H9 (cell line): Measurements from ENCODE around the gene GABARAPL2. TPM values are rescaled to one million over a fixed set of nuclear protein-coding genes. Genes with fewer than 3 reads are reported as not detected.

ENCODE experiments used
- DNase-seq: peaks from one replicate; pipeline ENCODE4 v3.0.0-alpha.2; 2017
- H2AFZ ChIP-seq: one replicate; pipeline ENCODE4 v1.6.1; 2013; ENCODE audit warnings: mild to moderate bottlenecking, low read length, control low read depth, moderate library complexity
- H2AK5ac ChIP-seq: 2 replicates; pipeline ENCODE4 v1.6.1; 2013; ENCODE audit warnings: low read length, control low read depth, mixed read lengths; ENCODE audit not compliant: insufficient read length
- H2BK120ac ChIP-seq: one replicate; pipeline ENCODE4 v1.6.1; 2013; ENCODE audit warnings: low read depth, mild to moderate bottlenecking, low read length, control low read depth, inconsistent platforms; ENCODE audit not compliant: poor library complexity, severe bottlenecking
- H2BK12ac ChIP-seq: 2 replicates; pipeline ENCODE4 v1.6.1; 2013; ENCODE audit warnings: low read length, control low read depth, mixed read lengths, low read depth; ENCODE audit not compliant: insufficient read length
- H2BK15ac ChIP-seq: 2 replicates; pipeline ENCODE4 v1.6.1; 2013; ENCODE audit warnings: low read depth, low read length, control low read depth
- H2BK20ac ChIP-seq: one replicate; pipeline ENCODE4 v1.6.1; 2013; ENCODE audit warnings: low read depth, mild to moderate bottlenecking, low read length, control low read depth, inconsistent platforms; ENCODE audit not compliant: poor library complexity, severe bottlenecking
- H2BK5ac ChIP-seq: 2 replicates; pipeline ENCODE4 v1.6.1; 2013; ENCODE audit warnings: low read length, control low read depth, mixed read lengths; ENCODE audit not compliant: insufficient read length
- H3K14ac ChIP-seq: 2 replicates; pipeline ENCODE4 v1.6.1; 2013; ENCODE audit warnings: low read length, control low read depth; ENCODE audit not compliant: insufficient read depth
- H3K18ac ChIP-seq: 2 replicates; pipeline ENCODE4 v1.6.1; 2013; ENCODE audit warnings: low read depth, mild to moderate bottlenecking, mixed read lengths, low read length, control low read depth; ENCODE audit not compliant: insufficient read length
- H3K23ac ChIP-seq: 2 replicates; pipeline ENCODE4 v1.6.1; 2013; ENCODE audit warnings: low read length, control low read depth, mixed read lengths, low read depth; ENCODE audit not compliant: insufficient read length
- H3K23me2 ChIP-seq: 2 replicates; pipeline ENCODE4 v1.6.1; 2013; ENCODE audit warnings: low read depth, mild to moderate bottlenecking, mixed read lengths, low read length, control low read depth; ENCODE audit not compliant: insufficient read length, poor library complexity, severe bottlenecking
- H3K27ac ChIP-seq: 2 replicates; pipeline ENCODE4 v1.5.1; 2013; ENCODE audit warnings: low read length, control low read depth, mixed read lengths, low read depth; ENCODE audit not compliant: insufficient read length
- H3K27me3 ChIP-seq: 2 replicates; pipeline ENCODE4 v1.6.1; 2013; ENCODE audit warnings: low read length, control low read depth, inconsistent platforms; ENCODE audit not compliant: insufficient read depth
- H3K4ac ChIP-seq: 2 replicates; pipeline ENCODE4 v1.6.1; 2013; ENCODE audit warnings: low read depth, mild to moderate bottlenecking, control low read depth, inconsistent platforms, low read length, moderate library complexity
- H3K4me1 ChIP-seq: 2 replicates; pipeline ENCODE4 v1.6.1; 2013; ENCODE audit warnings: low read length, control low read depth, inconsistent platforms; ENCODE audit not compliant: insufficient read depth
- H3K4me2 ChIP-seq: 2 replicates; pipeline ENCODE4 v1.6.1; 2013; ENCODE audit warnings: low read length, control low read depth, mixed read lengths; ENCODE audit not compliant: insufficient read length, insufficient read depth
- H3K56ac ChIP-seq: 2 replicates; pipeline ENCODE4 v1.6.1; 2013; ENCODE audit warnings: low read depth, mild to moderate bottlenecking, mixed read lengths, low read length, control low read depth; ENCODE audit not compliant: insufficient read length
- H3K79me1 ChIP-seq: 2 replicates; pipeline ENCODE4 v1.6.1; 2013; ENCODE audit warnings: low read depth, mild to moderate bottlenecking, moderate library complexity, low read length, control low read depth, inconsistent platforms; ENCODE audit not compliant: insufficient read depth, poor library complexity, severe bottlenecking
- H3K79me2 ChIP-seq: 2 replicates; pipeline ENCODE4 v1.6.1; 2013; ENCODE audit warnings: low read length, control low read depth, inconsistent platforms; ENCODE audit not compliant: insufficient read depth
- H3K9ac ChIP-seq: 2 replicates; pipeline ENCODE4 v1.6.1; 2013; ENCODE audit warnings: low read length, control low read depth, mixed read lengths; ENCODE audit not compliant: insufficient read length; ENCODE audit errors: extremely low read depth
- H3K9me3 ChIP-seq: one replicate; pipeline ENCODE4 v1.6.1; 2013; ENCODE audit warnings: low read depth, low read length, inconsistent platforms; ENCODE audit not compliant: control insufficient read depth
- H3T11ph ChIP-seq: one replicate; pipeline ENCODE4 v1.6.1; 2013; ENCODE audit warnings: mild to moderate bottlenecking, low read length, control low read depth, inconsistent platforms
- H4K20me1 ChIP-seq: one replicate; pipeline ENCODE4 v1.6.1; 2013; ENCODE audit not compliant: control insufficient read depth, insufficient read length, insufficient read depth
- H4K5ac ChIP-seq: 2 replicates; pipeline ENCODE4 v1.6.1; 2013; ENCODE audit warnings: low read depth, mild to moderate bottlenecking, mixed read lengths, low read length, control low read depth; ENCODE audit not compliant: insufficient read length
- H4K8ac ChIP-seq: replicated peaks from 2 replicates; pipeline ENCODE4 v1.6.1; 2013; ENCODE audit warnings: low read length, control low read depth, mixed read lengths, low read depth; ENCODE audit not compliant: insufficient read length
- H4K91ac ChIP-seq: 2 replicates; pipeline ENCODE4 v1.6.1; 2013; ENCODE audit warnings: low read depth, mild to moderate bottlenecking, moderate library complexity, mixed read lengths, low read length, control low read depth; ENCODE audit not compliant: insufficient read length
- H3K27ac Mint-ChIP-seq, 3 experiments: 2 replicates in 2 of 3; 3 replicates in 1 of 3; pipeline ENCODE4 v1.8.0; 2020 to 2021; ENCODE audit warnings: mixed read lengths in 3 of 3, mild to moderate bottlenecking in 1 of 3, moderate library complexity in 1 of 3
- H3K27me3 Mint-ChIP-seq: 2 replicates; pipeline ENCODE4 v1.8.0; 2021; ENCODE audit warnings: low read depth, mild to moderate bottlenecking, moderate library complexity, mixed read lengths
- H3K36me3 Mint-ChIP-seq, 3 experiments: 2 replicates in 2 of 3; 3 replicates in 1 of 3; pipeline ENCODE4 v1.8.0; 2020 to 2021; ENCODE audit warnings: low read depth in 3 of 3, mixed read lengths in 3 of 3; ENCODE audit not compliant: insufficient read depth in 1 of 3
- H3K4me1 Mint-ChIP-seq, 2 experiments: 2 replicates each; pipeline ENCODE4 v1.8.0; 2020; ENCODE audit warnings: mixed read lengths in 2 of 2
- H3K4me3 Mint-ChIP-seq, 2 experiments: 2 replicates in 1 of 2; 3 replicates in 1 of 2; pipeline ENCODE4 v1.8.0; 2020 to 2021; ENCODE audit warnings: mild to moderate bottlenecking in 2 of 2, mixed read lengths in 2 of 2, moderate library complexity in 1 of 2
- H3K9me3 Mint-ChIP-seq, 2 experiments: 2 replicates in 1 of 2; 3 replicates in 1 of 2; pipeline ENCODE4 v1.8.0; 2020; ENCODE audit warnings: mild to moderate bottlenecking in 2 of 2, mixed read lengths in 2 of 2, moderate library complexity in 1 of 2
- CTCF ChIP-seq: fragments of 200-600 bp; sonication (generic); conservative IDR thresholded peaks from 3 replicates; pipeline ENCODE4 v1.8.0; 2021; ENCODE audit warnings: antibody characterized with exemption, mild to moderate bottlenecking
- WGBS: extraction: QIAGEN DNeasy Blood & Tissue Kit; methylation state at CpG from one replicate; pipeline ENCODE4 v1.1.7; 2013; ENCODE audit warnings: missing lambda C conversion rate, low lambda C conversion rate, mixed read lengths; ENCODE audit not compliant: insufficient read length; ENCODE audit errors: extremely low coverage; 5-methylcytosine and 5-hydroxymethylcytosine counted together
- total RNA-seq: library from RNA; stranded (reverse); gene quantifications from 2 replicates; pipeline ENCODE4 v1.2.1, GENCODE V29; 2021

GABARAPL2 gene
- total RNA-seq, 1 experiment from 2014 or later = 62.6 TPM

- no peak overlapping the region for H3K27ac Mint-ChIP-seq
- H3K27ac ChIP-seq = no peak overlapping the region
Observed at GRCh38 chr16:75566758-75567255, 628 bp downstream of the GABARAPL2 start.

More at GRCh38 chr16:75566758-75567255, 628 bp downstream of the GABARAPL2 start:
- Histone ChIP-seq H3K27me3 (no peaks in the 10 kb centered on the region), H2BK15ac (no peak overlapping the region), H3K9me3 (no peaks in the 10 kb centered on the region), H4K8ac (no peak overlapping the region), H3K79me1 (no peaks in the 10 kb centered on the region), H3K56ac (no peak overlapping the region), H4K91ac (no peak overlapping the region), H2BK12ac (no peak overlapping the region), H3K23me2 (peaks cover 11% of the 10 kb centered on the region), H3K14ac (no peak overlapping the region), H2AK5ac (no peak overlapping the region), H3K9ac (peak overlapping the region; percentile 57), H4K20me1 (no peaks in the 10 kb centered on the region), H3K18ac (no peak overlapping the region), H3T11ph (no peak overlapping the region), H2AFZ (no peak overlapping the region), H2BK5ac (no peak overlapping the region), H3K23ac (no peak overlapping the region), H3K4me2 (peak overlapping the region; percentile 94), H4K5ac (no peak overlapping the region), H2BK20ac (no peak overlapping the region), H2BK120ac (no peak overlapping the region), H3K79me2 (no peaks in the 10 kb centered on the region; the same call in 1 of the 2 replicates), H3K4ac (no peak overlapping the region), H3K4me1 (peaks cover 11% of the 10 kb centered on the region; the same call in 1 of the 2 replicates)
- Mint-ChIP-seq H3K27me3 (no peaks in the 10 kb centered on the region), H3K9me3 (no peaks in the 10 kb centered on the region), H3K4me1 (peaks cover 23 to 28% of the 10 kb centered on the region in 2 experiments), H3K36me3 (peaks cover 6 to 33% (median 25%) of the 10 kb centered on the region in 3 experiments), H3K4me3 (peak overlapping the region; percentile 96 to 99)
- no peak for TF ChIP-seq CTCF
- DNase-seq = no peak
- WGBS = no CpG with 5 or more reads among the region's 32 CpGs
